ENCODE data around the gene ARMH3. TPM values are rescaled to one million over a fixed set of nuclear protein-coding genes. Genes with fewer than 3 reads are reported as not detected.
A peak's percentile ranks its signal among the peaks of the same experiment; 100 is the strongest.

ARMH3 gene
- total RNA-seq, 1 donor from 2014 or later: 6.6 TPM

DNA sequence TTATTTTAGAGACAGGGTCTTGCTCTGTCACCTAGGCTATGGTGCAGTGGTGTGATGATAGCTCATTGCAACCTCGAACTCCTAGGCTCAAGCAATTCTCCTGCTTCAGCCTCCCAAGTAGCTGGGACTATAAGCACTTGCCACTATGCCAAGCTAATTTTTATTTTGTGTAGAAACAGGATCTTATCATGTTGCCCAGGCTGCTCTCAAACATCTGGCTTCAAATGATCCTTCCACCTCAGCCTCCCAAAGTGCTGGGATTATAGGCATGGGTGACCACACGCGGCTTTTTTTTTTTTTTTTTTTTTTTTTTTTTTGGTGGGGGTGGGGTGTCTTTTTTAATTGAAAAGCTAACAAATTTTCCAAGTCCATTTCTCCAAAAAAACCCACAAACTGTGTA is 27.6 kb upstream of the ARMH3 start:
- H3K4me3 ChIP-seq (ENCODE audit: low read depth, low read length): no peak overlapping the region
- DNase-seq (ENCODE audit: low read depth): no peak
- TF ChIP-seq, protein P1, sequence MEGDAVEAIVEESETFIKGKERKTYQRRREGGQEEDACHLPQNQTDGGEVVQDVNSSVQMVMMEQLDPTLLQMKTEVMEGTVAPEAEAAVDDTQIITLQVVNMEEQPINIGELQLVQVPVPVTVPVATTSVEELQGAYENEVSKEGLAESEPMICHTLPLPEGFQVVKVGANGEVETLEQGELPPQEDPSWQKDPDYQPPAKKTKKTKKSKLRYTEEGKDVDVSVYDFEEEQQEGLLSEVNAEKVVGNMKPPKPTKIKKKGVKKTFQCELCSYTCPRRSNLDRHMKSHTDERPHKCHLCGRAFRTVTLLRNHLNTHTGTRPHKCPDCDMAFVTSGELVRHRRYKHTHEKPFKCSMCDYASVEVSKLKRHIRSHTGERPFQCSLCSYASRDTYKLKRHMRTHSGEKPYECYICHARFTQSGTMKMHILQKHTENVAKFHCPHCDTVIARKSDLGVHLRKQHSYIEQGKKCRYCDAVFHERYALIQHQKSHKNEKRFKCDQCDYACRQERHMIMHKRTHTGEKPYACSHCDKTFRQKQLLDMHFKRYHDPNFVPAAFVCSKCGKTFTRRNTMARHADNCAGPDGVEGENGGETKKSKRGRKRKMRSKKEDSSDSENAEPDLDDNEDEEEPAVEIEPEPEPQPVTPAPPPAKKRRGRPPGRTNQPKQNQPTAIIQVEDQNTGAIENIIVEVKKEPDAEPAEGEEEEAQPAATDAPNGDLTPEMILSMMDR (conservative IDR thresholded peaks at IDR 0.05; ENCODE audit: low read depth, low read length): no peak

DNA sequence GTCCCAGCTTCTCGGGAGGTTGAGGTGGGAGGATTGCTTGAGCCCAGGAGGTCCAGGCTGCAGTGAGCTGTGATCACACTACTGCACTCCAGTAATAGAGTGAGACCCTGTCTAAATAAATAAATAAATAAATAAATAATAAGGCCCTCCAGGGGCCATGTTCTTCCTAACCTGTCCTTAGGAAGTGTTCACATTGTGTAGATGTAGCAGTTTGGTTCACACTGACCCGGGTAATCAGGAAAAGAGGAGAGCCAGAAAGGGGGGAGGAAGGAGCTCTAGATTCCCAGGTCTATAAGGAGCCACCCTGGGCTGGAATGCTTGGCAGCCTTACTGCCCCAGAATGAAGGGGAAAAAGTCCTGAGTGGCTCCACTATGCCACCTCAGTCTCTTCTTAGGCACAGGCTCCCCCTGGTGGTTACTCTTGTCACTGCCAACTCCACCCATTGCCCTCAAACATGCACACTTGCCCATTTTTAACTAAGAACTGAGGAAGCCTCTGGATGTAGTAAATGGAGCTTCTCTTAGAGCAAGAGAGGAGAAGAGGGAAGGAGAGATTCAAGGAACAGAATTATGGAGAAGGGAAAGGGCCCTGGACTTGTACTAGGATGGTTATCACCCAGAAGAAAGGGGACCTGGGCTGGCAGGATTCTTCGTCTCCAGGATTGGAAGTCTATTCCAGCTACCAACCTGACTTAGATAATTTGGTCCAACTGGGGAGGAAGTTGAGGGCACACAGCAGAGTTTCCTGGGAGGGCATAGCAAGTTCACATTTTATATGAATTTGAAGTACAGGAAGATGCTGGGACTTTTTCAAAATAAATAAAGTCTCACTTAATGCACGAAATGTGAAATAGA is 16.9 kb upstream of the ARMH3 start:
- TF ChIP-seq, protein P1 (conservative IDR thresholded peaks at IDR 0.05; ENCODE audit: low read depth, low read length): peak; percentile 98
- no peak overlapping the region for H3K4me3 ChIP-seq (ENCODE audit: low read depth, low read length)
- no peak for DNase-seq (ENCODE audit: low read depth)

DNA sequence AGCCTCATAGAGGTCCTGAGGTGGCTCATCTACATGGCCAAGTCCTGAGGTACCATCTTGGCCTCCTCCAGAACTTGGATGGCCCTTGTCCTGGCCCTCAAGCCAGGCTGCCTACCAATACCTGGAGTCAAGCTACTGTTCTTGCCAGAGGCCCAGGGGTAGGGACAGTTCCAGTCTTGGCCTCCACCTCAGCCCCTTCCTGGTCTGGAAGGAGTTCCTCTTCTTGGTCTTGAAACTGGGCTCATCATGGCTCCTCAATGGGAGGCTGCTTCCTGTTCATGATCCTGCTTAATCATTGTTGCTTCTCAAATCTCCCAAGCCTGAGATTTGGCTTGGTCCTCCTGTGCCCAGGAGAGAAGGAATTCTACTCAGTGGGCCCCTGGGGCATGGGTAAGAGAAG is 13.1 kb upstream of the ARMH3 start:
- H3K4me3 ChIP-seq (ENCODE audit: low read depth, low read length): no peak overlapping the region
- TF ChIP-seq, protein P1 (conservative IDR thresholded peaks at IDR 0.05; ENCODE audit: low read depth, low read length): no peak
- DNase-seq (ENCODE audit: low read depth): no peak

DNA sequence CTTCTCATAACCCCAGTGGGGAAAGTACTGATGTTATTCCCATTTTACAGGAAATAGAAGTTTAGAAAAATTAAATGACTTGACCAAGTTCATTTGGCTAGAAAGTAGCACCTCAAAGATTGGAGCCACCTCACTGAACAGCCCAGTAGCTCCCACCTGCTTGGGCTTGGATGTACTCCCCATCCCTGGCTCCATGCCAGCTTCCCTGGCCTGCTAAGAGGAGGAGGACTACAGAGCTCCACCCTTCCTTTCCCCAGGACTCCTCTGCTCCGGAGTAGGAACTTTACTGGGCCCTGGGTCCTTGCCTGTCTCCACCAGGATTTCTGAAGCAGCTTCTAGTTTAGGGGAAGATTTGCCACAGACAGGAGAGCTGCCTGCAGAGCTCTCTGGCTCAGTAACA is 12.2 kb upstream of the ARMH3 start:
- no peak for DNase-seq (ENCODE audit: low read depth)
- no peak overlapping the region for H3K4me3 ChIP-seq (ENCODE audit: low read depth, low read length)
- TF ChIP-seq, protein P1 (conservative IDR thresholded peaks at IDR 0.05; ENCODE audit: low read depth, low read length): no peak

DNA sequence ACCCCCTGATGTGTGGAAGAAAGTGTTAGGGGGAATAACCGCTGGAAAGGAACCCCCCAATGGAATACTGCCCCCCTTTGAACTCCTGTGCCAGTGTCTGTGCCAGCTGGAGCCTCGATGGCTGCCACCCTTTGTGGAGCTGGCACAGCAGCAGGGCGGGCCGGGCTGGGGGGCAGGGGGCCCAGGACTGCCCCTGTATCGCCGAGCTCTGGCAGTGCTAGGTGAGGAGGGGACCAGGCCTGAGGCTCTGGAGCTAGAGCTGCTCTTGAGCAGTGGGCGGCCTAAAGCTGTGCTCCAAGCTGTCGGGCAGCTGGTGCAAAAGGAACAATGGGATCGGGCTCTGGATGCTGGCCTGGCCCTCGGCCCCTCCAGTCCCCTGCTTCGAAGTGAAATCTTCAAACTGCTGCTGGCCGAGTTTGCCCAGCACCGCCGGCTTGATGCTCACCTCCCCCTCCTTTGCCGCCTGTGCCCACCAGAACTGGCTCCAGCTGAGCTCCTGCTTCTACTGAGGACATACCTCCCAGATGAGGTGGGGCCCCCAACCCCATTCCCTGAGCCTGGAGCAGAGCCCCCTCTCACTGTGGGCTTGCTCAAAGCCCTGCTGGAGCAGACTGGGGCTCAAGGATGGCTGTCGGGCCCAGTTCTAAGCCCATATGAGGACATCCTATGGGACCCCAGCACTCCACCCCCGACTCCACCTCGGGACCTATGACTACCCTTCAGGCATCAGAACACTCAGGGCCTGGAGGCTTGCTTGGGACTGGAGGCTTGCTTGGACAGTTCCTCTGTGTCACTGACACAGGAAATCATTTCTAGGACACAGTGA is 11.3 kb upstream of the ARMH3 start:
- TF ChIP-seq, protein P1 (conservative IDR thresholded peaks at IDR 0.05; ENCODE audit: low read depth, low read length): no peak
- DNase-seq (ENCODE audit: low read depth): no peak
- H3K4me3 ChIP-seq (ENCODE audit: low read depth, low read length): peak overlapping the region; percentile 89

DNA sequence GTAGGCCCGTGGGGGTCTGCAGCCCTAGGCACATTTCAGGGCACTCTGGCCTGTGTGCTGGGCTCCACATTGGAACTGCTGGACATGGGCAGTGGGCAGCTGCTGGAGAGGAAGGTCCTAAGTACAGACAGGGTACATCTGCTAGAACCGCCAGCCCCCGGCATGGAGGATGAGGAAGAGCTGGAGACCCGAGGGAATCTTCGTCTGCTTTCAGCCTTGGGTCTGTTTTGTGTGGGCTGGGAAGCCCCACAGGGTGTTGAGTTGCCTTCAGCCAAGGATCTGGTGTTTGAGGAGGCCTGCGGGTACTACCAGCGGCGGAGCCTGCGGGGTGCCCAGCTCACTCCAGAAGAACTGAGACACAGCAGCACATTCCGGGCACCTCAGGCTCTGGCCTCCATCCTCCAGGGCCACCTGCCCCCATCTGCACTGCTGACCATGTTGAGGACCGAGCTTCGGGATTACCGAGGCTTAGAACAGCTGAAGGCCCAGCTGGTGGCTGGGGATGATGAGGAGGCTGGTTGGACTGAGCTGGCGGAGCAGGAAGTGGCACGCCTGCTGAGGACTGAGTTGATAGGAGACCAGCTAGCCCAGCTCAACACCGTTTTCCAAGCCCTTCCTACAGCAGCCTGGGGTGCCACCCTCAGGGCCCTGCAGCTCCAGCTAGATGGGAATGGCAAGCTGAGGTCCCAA is 10.6 kb upstream of the ARMH3 start:
- no peak for DNase-seq (ENCODE audit: low read depth)
- TF ChIP-seq, protein P1 (conservative IDR thresholded peaks at IDR 0.05; ENCODE audit: low read depth, low read length): no peak
- H3K4me3 ChIP-seq (ENCODE audit: low read depth, low read length): peak overlapping the region; percentile 89

Data from epithelial cell of proximal tubule (primary cell).